Mucosa of descending colon (tissue), 3 donors: ENCODE data around the gene SLC49A3. TPM values are rescaled to one million over a fixed set of nuclear protein-coding genes. Genes with fewer than 3 reads are reported as not detected.
A peak's percentile ranks its signal among the peaks of the same experiment; 100 is the strongest.

Source experiments
- ATAC-seq: fragments of 200-7000 bp; cut with Tn5 transposase; one replicate; pipeline ENCODE4 v1.9.1; 2020; ENCODE audit warnings: mild to moderate bottlenecking, moderate library complexity
- DNase-seq, 3 donors: peaks; one replicate each; pipeline ENCODE4 v3.0.0-alpha.2; 2020
- H3K36me3 ChIP-seq: fragments of 200-600 bp; one replicate; pipeline ENCODE4 v1.8.0; 2021; ENCODE audit warnings: low read depth, mild to moderate bottlenecking
- H3K4me1 ChIP-seq: fragments of 200-600 bp; one replicate; pipeline ENCODE4 v1.8.0; 2021; ENCODE audit warnings: low read depth, mild to moderate bottlenecking
- H3K4me3 ChIP-seq: fragments of 200-600 bp; one replicate; pipeline ENCODE4 v1.8.0; 2021; ENCODE audit warnings: mild to moderate bottlenecking
- H3K9me3 ChIP-seq: fragments of 200-600 bp; one replicate; pipeline ENCODE4 v1.8.0; 2021; ENCODE audit warnings: mild to moderate bottlenecking
- CTCF ChIP-seq: fragments of 200-600 bp; IDR thresholded peaks from one replicate; pipeline ENCODE4 v1.8.0; 2022; ENCODE audit warnings: antibody characterized with exemption, mild to moderate bottlenecking
- intact Hi-C, 2 donors: fragments of 100-400 bp; cut with DNase I in 1 of 2; cut with micrococcal nuclease in 1 of 2; formaldehyde crosslinking; loops; one replicate each; pipeline versions ENCODE4 v1.11.0 to v1.11.1; 2022; cut with DNase I, micrococcal nuclease
- total RNA-seq, 3 donors: library from RNA; stranded (reverse); fragmentation: NEBNext Ultra II Directional in 2 of 3; extraction: Animal tissue kit (Norgen Biotek cat#: 25700) in 2 of 3; gene quantifications; one replicate each; pipeline versions ENCODE4 v1.2.1 to v1.2.4, GENCODE V29; 2021 to 2023
- donor health status: DM: no; HTN: no; CAD: no; lungs with moderate emphysema.
- donor health status: DM: no; HTN: no; CAD: no.
- donor health status: DM: no; HTN: yes; CAD: no.

SLC49A3 gene
- total RNA-seq, 3 donors from 2014 or later, result 9.9 to 14.1 (median 11.5) TPM

- Histone ChIP-seq H3K9me3 (no peaks in the 10 kb centered on the region), H3K36me3 (no peaks in the 10 kb centered on the region), H3K4me3 (no peak overlapping the region), H3K4me1 (peaks cover 6% of the 10 kb centered on the region)
- intact Hi-C loops, result no loop called here
- ATAC-seq (peak; percentile 26), DNase-seq (no peak)
- no peak for TF ChIP-seq CTCF
These were observed 28.8 kb upstream of the SLC49A3 start for GRCh38 chr4:717601-718320.

GRCh38 chr4:714087-714486 lies 25.1 kb upstream of the SLC49A3 start:
- ATAC-seq (no peak), DNase-seq (no peak)
- H3K4me1 ChIP-seq, result peaks cover 6% of the 10 kb centered on the region
- H3K9me3 ChIP-seq, result no peaks in the 10 kb centered on the region
- no peak for TF ChIP-seq CTCF
- no peaks in the 10 kb centered on the region for H3K36me3 ChIP-seq
- H3K4me3 ChIP-seq, result no peak overlapping the region
- intact Hi-C loops, result no loop called here

GRCh38 chr4:712916-713632 lies 24.1 kb upstream of the SLC49A3 start:
- Histone ChIP-seq H3K4me1 (peaks cover 13% of the 10 kb centered on the region), H3K4me3 (no peak overlapping the region), H3K9me3 (no peaks in the 10 kb centered on the region), H3K36me3 (no peaks in the 10 kb centered on the region)
- intact Hi-C loops, result no loop called here
- no peak for ATAC-seq
- no peak for DNase-seq
- TF ChIP-seq CTCF, result no peak

- no peaks in the 10 kb centered on the region for H3K9me3 ChIP-seq
- peaks cover 13% of the 10 kb centered on the region for H3K4me1 ChIP-seq
- no peaks in the 10 kb centered on the region for H3K36me3 ChIP-seq
- ATAC-seq (no peak), DNase-seq (no peak)
- H3K4me3 ChIP-seq, result no peak overlapping the region
- no peak for TF ChIP-seq CTCF
- intact Hi-C loops, result no loop called here
These were observed 23.1 kb upstream of the SLC49A3 start for GRCh38 chr4:712093-712492.

- no peak for TF ChIP-seq CTCF
- ATAC-seq, result no peak
- H3K36me3 ChIP-seq, result no peaks in the 10 kb centered on the region
- no peak for DNase-seq
- no peaks in the 10 kb centered on the region for H3K9me3 ChIP-seq
- H3K4me3 ChIP-seq, result no peak overlapping the region
- intact Hi-C loops, result no loop called here
- peaks cover 17% of the 10 kb centered on the region for H3K4me1 ChIP-seq
These were observed 22.0 kb upstream of the SLC49A3 start for GRCh38 chr4:710916-711315.
